ENCODE data around the gene SLC25A14.
"Not testable (repeated sequence)": the region's sequence is repeated elsewhere in the genome, so short reads cannot be mapped to it uniquely, and the experiment has no call there.

GRCh38 chrX:130352050-130352449 lies 12.3 kb downstream of the SLC25A14 start:
- not testable (repeated sequence) for TF ChIP-seq CTCF, POLR2A (IDR thresholded peaks at IDR 0.05)
